ENCODE measurements around the gene ANTXR2. TPM values are rescaled to one million over a fixed set of nuclear protein-coding genes. Genes with fewer than 3 reads are reported as not detected.

The ANTXR2 gene
- total RNA-seq, 2 donors from 2014 or later, result 47.4 to 121 TPM

DNA sequence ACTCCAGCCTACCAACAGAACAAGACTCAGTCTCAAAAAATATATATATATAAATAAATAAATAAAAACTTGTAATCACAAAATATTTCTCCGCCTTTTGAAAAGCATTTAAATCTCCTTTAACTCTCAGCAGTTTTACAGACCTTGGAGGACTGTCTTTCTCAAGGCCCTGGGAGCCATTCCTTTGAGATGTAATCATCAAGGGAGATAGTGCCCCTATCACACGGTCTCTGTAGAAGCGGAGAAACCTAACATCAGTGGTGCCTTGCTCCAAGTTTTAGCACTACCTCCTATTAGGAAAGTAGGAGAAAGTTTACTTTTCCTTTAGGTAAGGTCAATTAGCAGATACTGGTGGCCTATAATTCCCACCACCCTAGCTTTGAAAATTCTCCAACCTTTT is 58.5 kb downstream of the ANTXR2 start:
- intact Hi-C loops (cut with DNase I), result no loop called here
- no peaks in the 10 kb centered on the region for H3K9me3 ChIP-seq
- H3K9ac ChIP-seq (ENCODE audit: low read depth in 2 of 2, low read length in 2 of 2), result no peak overlapping the region
- TF ChIP-seq, protein P1, sequence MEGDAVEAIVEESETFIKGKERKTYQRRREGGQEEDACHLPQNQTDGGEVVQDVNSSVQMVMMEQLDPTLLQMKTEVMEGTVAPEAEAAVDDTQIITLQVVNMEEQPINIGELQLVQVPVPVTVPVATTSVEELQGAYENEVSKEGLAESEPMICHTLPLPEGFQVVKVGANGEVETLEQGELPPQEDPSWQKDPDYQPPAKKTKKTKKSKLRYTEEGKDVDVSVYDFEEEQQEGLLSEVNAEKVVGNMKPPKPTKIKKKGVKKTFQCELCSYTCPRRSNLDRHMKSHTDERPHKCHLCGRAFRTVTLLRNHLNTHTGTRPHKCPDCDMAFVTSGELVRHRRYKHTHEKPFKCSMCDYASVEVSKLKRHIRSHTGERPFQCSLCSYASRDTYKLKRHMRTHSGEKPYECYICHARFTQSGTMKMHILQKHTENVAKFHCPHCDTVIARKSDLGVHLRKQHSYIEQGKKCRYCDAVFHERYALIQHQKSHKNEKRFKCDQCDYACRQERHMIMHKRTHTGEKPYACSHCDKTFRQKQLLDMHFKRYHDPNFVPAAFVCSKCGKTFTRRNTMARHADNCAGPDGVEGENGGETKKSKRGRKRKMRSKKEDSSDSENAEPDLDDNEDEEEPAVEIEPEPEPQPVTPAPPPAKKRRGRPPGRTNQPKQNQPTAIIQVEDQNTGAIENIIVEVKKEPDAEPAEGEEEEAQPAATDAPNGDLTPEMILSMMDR (IDR thresholded peaks at IDR 0.05), result no peak
- no peak for DNase-seq
- H3K27me3 ChIP-seq, result no peaks in the 10 kb centered on the region
- H3K27ac ChIP-seq, result no peak overlapping the region
- no peaks in the 10 kb centered on the region for H3K4me1 ChIP-seq
- no peaks in the 10 kb centered on the region for H3K36me3 ChIP-seq
- H3K4me3 ChIP-seq, result no peak overlapping the region

DNA sequence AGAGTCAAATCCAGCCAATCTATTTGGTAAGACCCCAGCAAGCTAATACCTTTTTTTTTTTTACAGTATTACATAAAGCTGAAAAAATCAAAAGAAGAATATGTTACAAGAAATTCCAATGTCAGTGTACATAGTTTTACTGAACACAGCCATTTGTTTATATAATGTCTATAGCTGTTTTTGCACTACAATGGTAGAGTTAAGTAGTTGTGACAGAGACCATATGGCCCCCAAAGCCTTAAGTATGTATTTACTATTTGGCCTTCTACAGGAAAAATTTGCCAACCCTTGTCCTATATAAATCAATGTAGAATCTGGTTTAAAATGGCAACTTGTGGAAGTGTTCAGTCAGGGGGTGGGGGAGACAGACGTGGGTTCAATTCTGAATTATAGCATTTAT is 60.7 kb downstream of the ANTXR2 start:
- no peaks in the 10 kb centered on the region for H3K4me1 ChIP-seq
- no peak for DNase-seq
- no peaks in the 10 kb centered on the region for H3K9me3 ChIP-seq
- no peak overlapping the region for H3K4me3 ChIP-seq
- intact Hi-C loops (cut with DNase I), result no loop called here
- no peaks in the 10 kb centered on the region for H3K27me3 ChIP-seq
- TF ChIP-seq, protein P1 (IDR thresholded peaks at IDR 0.05), result no peak
- H3K9ac ChIP-seq (ENCODE audit: low read depth in 2 of 2, low read length in 2 of 2), result no peak overlapping the region
- no peaks in the 10 kb centered on the region for H3K36me3 ChIP-seq
- no peak overlapping the region for H3K27ac ChIP-seq

DNA sequence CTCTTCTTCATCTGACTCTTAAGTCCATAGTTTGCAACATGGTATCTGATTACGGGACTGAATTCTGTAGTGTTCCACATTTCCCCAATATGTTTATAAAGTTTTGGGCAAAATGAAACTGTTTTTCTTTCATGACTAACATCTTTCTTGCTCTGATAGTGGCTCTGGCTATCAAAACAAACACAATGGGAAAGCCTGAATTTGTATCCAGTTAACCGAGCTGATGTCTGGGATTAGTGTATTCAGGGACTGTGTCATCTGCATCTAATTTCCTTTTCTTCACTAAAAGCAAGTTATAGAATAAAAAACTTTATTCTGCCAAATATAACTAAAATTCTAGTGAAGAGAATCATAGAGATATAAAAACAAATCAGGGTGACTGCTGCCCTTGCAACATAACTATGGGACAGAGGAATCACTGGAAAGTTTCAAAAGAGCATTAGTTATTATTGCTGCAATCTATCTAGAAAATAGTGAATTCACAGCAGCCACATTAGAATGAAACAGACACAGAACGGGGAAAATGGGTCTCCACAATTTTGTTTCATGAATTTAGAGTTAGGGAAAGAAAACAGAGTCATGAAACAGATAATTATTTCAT is 61.3 kb downstream of the ANTXR2 start:
- Histone ChIP-seq H3K27ac (no peak overlapping the region), H3K4me1 (no peaks in the 10 kb centered on the region), H3K9ac (ENCODE audit: low read depth in 2 of 2, low read length in 2 of 2) (no peak overlapping the region), H3K27me3 (no peaks in the 10 kb centered on the region), H3K4me3 (no peak overlapping the region), H3K36me3 (no peaks in the 10 kb centered on the region), H3K9me3 (no peaks in the 10 kb centered on the region)
- no peak for DNase-seq
- TF ChIP-seq, protein P1 (IDR thresholded peaks at IDR 0.05), result no peak
- intact Hi-C loops (cut with DNase I), result no loop called here

DNA sequence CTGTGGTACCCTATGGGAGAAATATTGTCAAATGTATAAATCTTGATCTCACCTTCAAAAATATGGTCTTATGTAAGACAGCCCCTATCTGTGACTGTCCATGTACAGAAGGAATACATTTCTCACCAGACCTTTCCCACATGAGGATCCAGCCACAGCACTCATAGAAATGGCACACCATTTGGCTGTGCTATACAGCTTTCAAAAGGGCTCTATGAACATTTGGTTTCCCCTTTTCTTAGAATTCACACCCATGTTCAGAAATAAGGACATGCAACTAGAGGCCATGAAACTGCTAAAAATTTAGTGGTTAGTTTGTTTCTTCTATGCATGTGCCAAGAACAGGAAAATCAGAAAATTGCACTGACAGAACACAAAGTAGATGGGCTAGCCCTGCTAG is 62.7 kb downstream of the ANTXR2 start:
- Histone ChIP-seq H3K4me1 (no peaks in the 10 kb centered on the region), H3K9me3 (no peaks in the 10 kb centered on the region), H3K4me3 (no peak overlapping the region), H3K27me3 (no peaks in the 10 kb centered on the region), H3K9ac (ENCODE audit: low read depth in 2 of 2, low read length in 2 of 2) (no peak overlapping the region), H3K27ac (no peak overlapping the region), H3K36me3 (no peaks in the 10 kb centered on the region)
- TF ChIP-seq, protein P1 (IDR thresholded peaks at IDR 0.05), result no peak
- no peak for DNase-seq
- intact Hi-C loops (cut with DNase I), result no loop called here

DNA sequence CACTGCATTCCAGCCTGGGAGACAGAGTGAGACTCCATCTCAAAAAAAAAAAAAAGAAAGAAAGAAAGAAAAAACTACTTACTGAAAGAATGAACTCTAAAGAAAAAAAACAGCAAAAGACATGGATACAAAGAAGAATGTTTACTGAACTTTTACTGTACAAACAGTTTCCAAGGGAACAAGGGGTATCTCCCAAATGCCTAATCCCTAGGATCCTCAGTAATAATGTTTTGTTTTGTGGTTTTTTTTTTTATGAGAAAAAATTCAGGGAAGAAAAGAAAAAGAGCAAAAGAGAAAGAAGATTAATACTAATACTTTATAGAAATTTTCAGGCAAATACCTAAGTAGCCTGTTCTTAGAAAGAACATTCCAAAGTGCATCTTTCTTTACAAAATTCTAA is 63.2 kb downstream of the ANTXR2 start:
- no peaks in the 10 kb centered on the region for H3K27me3 ChIP-seq
- intact Hi-C loops (cut with DNase I), result no loop called here
- no peak overlapping the region for H3K4me3 ChIP-seq
- H3K36me3 ChIP-seq, result no peaks in the 10 kb centered on the region
- no peak overlapping the region for H3K27ac ChIP-seq
- no peaks in the 10 kb centered on the region for H3K4me1 ChIP-seq
- no peak for DNase-seq
- no peaks in the 10 kb centered on the region for H3K9me3 ChIP-seq
- no peak overlapping the region for H3K9ac ChIP-seq (ENCODE audit: low read depth in 2 of 2, low read length in 2 of 2)
- TF ChIP-seq, protein P1 (IDR thresholded peaks at IDR 0.05), result no peak

Data from colonic mucosa (tissue), 4 donors.